ENCODE measurements around the gene ACBD7.

Gene ACBD7

GRCh38 chr10:15088428-15089261, at the start of gene ACBD7:
Gene ACBD7 (minus strand): TSS chr10:15088776. CDS start chr10:15088728, 48 bp downstream.
- no peak for DNase-seq

- no peak for DNase-seq
Measured at GRCh38 chr10:15137636-15138035, 49.1 kb upstream of the ACBD7 start.

GRCh38 chr10:15137036-15137359, 48.4 kb upstream of the ACBD7 start:
- no peak for DNase-seq

GRCh38 chr10:15136129-15137035, 47.8 kb upstream of the ACBD7 start:
- no peak for DNase-seq

GRCh38 chr10:15131330-15131729, 42.8 kb upstream of the ACBD7 start:
- no peak for DNase-seq

GRCh38 chr10:15124908-15125307, 36.3 kb upstream of the ACBD7 start:
- DNase-seq, result no peak

- DNase-seq, result no peak
Measured at GRCh38 chr10:15124190-15124589, 35.6 kb upstream of the ACBD7 start.

GRCh38 chr10:15123749-15124184, 35.2 kb upstream of the ACBD7 start:
- no peak for DNase-seq

- DNase-seq, result no peak
Measured at GRCh38 chr10:15122477-15123030, 34.0 kb upstream of the ACBD7 start.

- no peak for DNase-seq
Measured at GRCh38 chr10:15121707-15122106, 33.1 kb upstream of the ACBD7 start.

GRCh38 chr10:15120523-15120922, 31.9 kb upstream of the ACBD7 start:
- no peak for DNase-seq

- DNase-seq, result no peak
Measured at GRCh38 chr10:15118615-15119014, 30.0 kb upstream of the ACBD7 start.

GRCh38 chr10:15116225-15116624, 27.6 kb upstream of the ACBD7 start:
- no peak for DNase-seq

GRCh38 chr10:15113766-15114165, 25.2 kb upstream of the ACBD7 start:
- DNase-seq, result no peak

- no peak for DNase-seq
Measured at GRCh38 chr10:15112657-15113056, 24.1 kb upstream of the ACBD7 start.

GRCh38 chr10:15106352-15107013, 17.9 kb upstream of the ACBD7 start:
- DNase-seq, result no peak

- no peak for DNase-seq
Measured at GRCh38 chr10:15103513-15103912, 14.9 kb upstream of the ACBD7 start.

- no peak for DNase-seq
Measured at GRCh38 chr10:15099886-15100285, 11.3 kb upstream of the ACBD7 start.

GRCh38 chr10:15097011-15097812, 8.6 kb upstream of the ACBD7 start, which contains the start of gene RPP38:
Gene RPP38 (plus strand): TSS chr10:15097355. CDS start chr10:15103315, 5,960 bp downstream.
- peak; percentile 70 to 86 for DNase-seq

GRCh38 chr10:15096661-15097010, 8.1 kb upstream of the ACBD7 start:
- DNase-seq, result no peak

- DNase-seq, result no peak
Measured at GRCh38 chr10:15092855-15093408, 4.4 kb upstream of the ACBD7 start.

GRCh38 chr10:15091418-15091817, 2.8 kb upstream of the ACBD7 start:
- no peak for DNase-seq
